ENCODE results near the gene RSL1D1.
A peak's percentile ranks its signal among the peaks of the same experiment; 100 is the strongest.
"Not testable (repeated sequence)": the region's sequence is repeated elsewhere in the genome, so short reads cannot be mapped to it uniquely, and the experiment has no call there.

The RSL1D1 gene

GRCh38 chr16:11843206-11843605, 8.1 kb downstream of the RSL1D1 start:
- peak; percentile 54 for DNase-seq

- DNase-seq = peak; percentile 44
These were observed 10.3 kb downstream of the RSL1D1 start for GRCh38 chr16:11841026-11841425.

GRCh38 chr16:11836650-11837244, 14.6 kb downstream of the RSL1D1 start:
- peak; percentile 31 for DNase-seq

GRCh38 chr16:11835891-11836649, 15.3 kb downstream of the RSL1D1 start:
- peak; percentile 21 for DNase-seq

- peak; percentile 45 for DNase-seq
These were observed 16.0 kb downstream of the RSL1D1 start for GRCh38 chr16:11835309-11835708.

- peak; percentile 30 for DNase-seq
These were observed 17.2 kb downstream of the RSL1D1 start for GRCh38 chr16:11833951-11834695.

GRCh38 chr16:11828696-11829095, 22.6 kb downstream of the RSL1D1 start:
- DNase-seq = no peak

- DNase-seq = not testable (repeated sequence)
These were observed 25.7 kb downstream of the RSL1D1 start for GRCh38 chr16:11825520-11826165.

GRCh38 chr16:11824362-11824761, 27.0 kb downstream of the RSL1D1 start:
- no peak for DNase-seq

- not testable (repeated sequence) for DNase-seq
These were observed 27.7 kb downstream of the RSL1D1 start for GRCh38 chr16:11823645-11824044.

GRCh38 chr16:11819798-11820197, 31.5 kb downstream of the RSL1D1 start:
- DNase-seq = no peak

- not testable (repeated sequence) for DNase-seq
These were observed 32.4 kb downstream of the RSL1D1 start for GRCh38 chr16:11818970-11819369.

- no peak for DNase-seq
These were observed 35.2 kb downstream of the RSL1D1 start for GRCh38 chr16:11816123-11816522.

GRCh38 chr16:11814800-11815199, 36.5 kb downstream of the RSL1D1 start:
- DNase-seq = not testable (repeated sequence)

- DNase-seq = no peak
These were observed 44.6 kb downstream of the RSL1D1 start for GRCh38 chr16:11806721-11807120.

GRCh38 chr16:11805556-11805955, 45.8 kb downstream of the RSL1D1 start:
- no peak for DNase-seq

- DNase-seq = no peak
These were observed 49.8 kb downstream of the RSL1D1 start for GRCh38 chr16:11801481-11802021.

GRCh38 chr16:11800382-11800718, 51.0 kb downstream of the RSL1D1 start:
- DNase-seq = no peak

GRCh38 chr16:11799509-11800381, 51.6 kb downstream of the RSL1D1 start:
- peak; percentile 75 for DNase-seq

- no peak for DNase-seq
These were observed 52.3 kb downstream of the RSL1D1 start for GRCh38 chr16:11799017-11799381.

GRCh38 chr16:11797957-11798299, 53.4 kb downstream of the RSL1D1 start:
- DNase-seq = peak; percentile 70
